Sigmoid colon (tissue), 7 donors: ENCODE data around the gene DHCR7. TPM values are rescaled to one million over a fixed set of nuclear protein-coding genes. Genes with fewer than 3 reads are reported as not detected.
A peak's percentile ranks its signal among the peaks of the same experiment; 100 is the strongest.

Experiments used
- DNase-seq: peaks from one replicate; pipeline ENCODE4 v3.0.0-alpha.2; 2019
- H3K27ac ChIP-seq, 4 donors: fragments of 200-600 bp; sonication (generic); one replicate each; pipeline ENCODE4 v1.5.1; 2016 to 2019; ENCODE audit warnings: mild to moderate bottlenecking in 1 of 4
- H3K27me3 ChIP-seq, 3 donors: fragments of 200-600 bp; sonication (generic); one replicate each; pipeline ENCODE4 v1.5.1; 2019; ENCODE audit warnings: mild to moderate bottlenecking in 1 of 3
- H3K36me3 ChIP-seq, 4 donors: fragments of 200-600 bp; sonication (generic); one replicate each; pipeline ENCODE4 v1.5.1; 2016 to 2019
- H3K4me1 ChIP-seq, 4 donors: fragments of 200-600 bp; sonication (generic); one replicate each; pipeline ENCODE4 v1.5.1; 2017 to 2019
- H3K4me3 ChIP-seq, 4 donors: fragments of 200-600 bp; sonication (generic); one replicate each; pipeline ENCODE4 v1.5.1; 2017 to 2019; ENCODE audit warnings: mild to moderate bottlenecking in 2 of 4, moderate library complexity in 1 of 4
- H3K9me3 ChIP-seq, 4 donors: fragments of 200-600 bp in 3 of 4; sonication (generic) in 3 of 4; one replicate each; pipeline versions ENCODE4 v1.5.1 to v1.6.1; 2013 to 2019
- EP300 ChIP-seq, 4 donors: sonication (generic); formaldehyde crosslinking; IDR thresholded peaks; one replicate each; pipeline ENCODE4 v1.6.1; 2017; ENCODE audit warnings: antibody characterized with exemption in 4 of 4
- POLR2A ChIP-seq, 2 donors: fragments of 450-650 bp; IDR thresholded peaks; one replicate each; pipeline ENCODE4 v1.6.1; 2016; ENCODE audit warnings: antibody characterized with exemption in 2 of 2, mild to moderate bottlenecking in 2 of 2, moderate library complexity in 2 of 2
- POLR2AphosphoS5 ChIP-seq, 4 donors: sonication (generic); formaldehyde crosslinking; IDR thresholded peaks; one replicate each; pipeline ENCODE4 v1.6.1; 2017; ENCODE audit warnings: antibody characterized with exemption in 4 of 4
- WGBS, 2 donors: extraction: QIAGEN DNeasy Blood & Tissue Kit; methylation state at CpG; one replicate each; pipeline ENCODE4 v1.1.7; 2013; 5-methylcytosine and 5-hydroxymethylcytosine counted together
- intact Hi-C: fragments of 100-400 bp; cut with DNase I; formaldehyde crosslinking; loops from one replicate; pipeline ENCODE4 v1.15.1; 2023
- polyA plus RNA-seq, 3 donors: library from polyadenylated mRNA; stranded (reverse); fragments of 200-250 nt; gene quantifications; one replicate each; pipeline ENCODE4 v1.2.3, GENCODE V29; 2013
- total RNA-seq, 4 donors: library from RNA; depleted of rRNA; stranded (reverse); fragments of >200 nt; gene quantifications; one replicate each; pipeline ENCODE4 v1.1.0, GENCODE V29; 2016
- TF ChIP-seq, protein P1 (sequence below), 4 experiments: fragments of 450-650 bp in 3 of 4; fragments of 200-600 bp in 1 of 4; IDR thresholded peaks; one replicate each; pipeline ENCODE4 v1.5.1; 2016 to 2019; ENCODE audit warnings: antibody characterized with exemption in 4 of 4, mild to moderate bottlenecking in 3 of 4, moderate library complexity in 2 of 4
- donor health status: healthy with polysubstance abuse.
- donor health status: Bipolar disorder and iron deficiency.
- donor health status: healthy.

DHCR7 gene, protein sequence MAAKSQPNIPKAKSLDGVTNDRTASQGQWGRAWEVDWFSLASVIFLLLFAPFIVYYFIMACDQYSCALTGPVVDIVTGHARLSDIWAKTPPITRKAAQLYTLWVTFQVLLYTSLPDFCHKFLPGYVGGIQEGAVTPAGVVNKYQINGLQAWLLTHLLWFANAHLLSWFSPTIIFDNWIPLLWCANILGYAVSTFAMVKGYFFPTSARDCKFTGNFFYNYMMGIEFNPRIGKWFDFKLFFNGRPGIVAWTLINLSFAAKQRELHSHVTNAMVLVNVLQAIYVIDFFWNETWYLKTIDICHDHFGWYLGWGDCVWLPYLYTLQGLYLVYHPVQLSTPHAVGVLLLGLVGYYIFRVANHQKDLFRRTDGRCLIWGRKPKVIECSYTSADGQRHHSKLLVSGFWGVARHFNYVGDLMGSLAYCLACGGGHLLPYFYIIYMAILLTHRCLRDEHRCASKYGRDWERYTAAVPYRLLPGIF
- total RNA-seq (1 to 10 TPM; 4.1 to 7.5 (median 5.3) TPM), polyA plus RNA-seq (10 to 100 TPM in 1 of 3 donors, 1 to 10 TPM in 2; 2.4 to 54.2 (median 8.8) TPM)

DNA sequence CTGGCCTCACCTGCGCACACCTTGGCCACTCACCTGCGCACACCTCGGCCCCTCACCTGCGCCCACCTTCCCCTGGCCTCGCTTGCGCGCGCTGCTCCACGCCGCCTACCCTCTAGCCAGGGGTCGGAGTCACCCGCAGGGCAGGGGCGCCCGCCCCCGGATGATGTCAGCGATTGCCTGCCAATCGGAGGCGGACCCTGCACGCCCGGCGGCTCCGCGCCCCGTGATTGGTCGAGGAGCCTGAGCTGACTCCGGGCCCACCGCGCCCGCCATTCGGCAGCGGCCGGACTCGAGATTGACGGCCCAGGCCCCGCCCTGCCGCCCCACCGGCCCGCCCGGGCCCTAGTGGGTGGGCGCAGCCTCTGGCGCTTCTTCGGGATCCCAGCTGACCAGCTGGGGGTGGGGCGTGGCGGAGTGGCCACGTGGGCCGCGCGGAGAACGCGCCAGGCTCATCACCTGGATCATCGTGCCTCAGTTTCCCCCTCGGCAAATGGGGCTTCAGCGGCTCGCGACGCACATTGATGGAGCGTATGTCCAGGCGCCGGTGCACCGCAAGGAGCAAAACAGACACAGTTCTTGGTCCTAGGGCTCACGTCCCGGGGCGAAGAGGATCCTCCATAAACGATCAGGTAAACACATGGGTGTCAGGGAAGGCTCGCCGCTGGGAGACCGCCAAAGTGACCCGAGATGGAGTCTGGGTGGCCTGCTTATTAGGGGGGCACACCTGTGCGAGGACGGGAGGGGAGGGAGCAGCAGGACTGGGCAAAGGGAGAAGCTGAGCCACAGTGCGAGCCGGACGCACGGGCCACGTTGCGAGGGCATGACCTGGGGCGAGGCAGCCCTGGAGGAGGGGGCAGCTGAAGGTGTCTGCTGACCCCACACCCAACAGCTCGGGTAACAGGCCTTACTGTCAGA lies at the start of gene DHCR7:
TSS of gene DHCR7 (minus strand) at position 137 of the 915 bp plus-strand sequence. CDS start 3,441 bp downstream, outside the sequence.
- no peaks in the 10 kb centered on the region for H3K27me3 ChIP-seq
- TF ChIP-seq EP300 (IDR thresholded peaks at IDR 0.05) (no peak), POLR2A (IDR thresholded peaks at IDR 0.05) (no peak), POLR2AphosphoS5 (IDR thresholded peaks at IDR 0.05) (peak; percentile 40 to 63 (median 54))
- TF ChIP-seq, protein P1, sequence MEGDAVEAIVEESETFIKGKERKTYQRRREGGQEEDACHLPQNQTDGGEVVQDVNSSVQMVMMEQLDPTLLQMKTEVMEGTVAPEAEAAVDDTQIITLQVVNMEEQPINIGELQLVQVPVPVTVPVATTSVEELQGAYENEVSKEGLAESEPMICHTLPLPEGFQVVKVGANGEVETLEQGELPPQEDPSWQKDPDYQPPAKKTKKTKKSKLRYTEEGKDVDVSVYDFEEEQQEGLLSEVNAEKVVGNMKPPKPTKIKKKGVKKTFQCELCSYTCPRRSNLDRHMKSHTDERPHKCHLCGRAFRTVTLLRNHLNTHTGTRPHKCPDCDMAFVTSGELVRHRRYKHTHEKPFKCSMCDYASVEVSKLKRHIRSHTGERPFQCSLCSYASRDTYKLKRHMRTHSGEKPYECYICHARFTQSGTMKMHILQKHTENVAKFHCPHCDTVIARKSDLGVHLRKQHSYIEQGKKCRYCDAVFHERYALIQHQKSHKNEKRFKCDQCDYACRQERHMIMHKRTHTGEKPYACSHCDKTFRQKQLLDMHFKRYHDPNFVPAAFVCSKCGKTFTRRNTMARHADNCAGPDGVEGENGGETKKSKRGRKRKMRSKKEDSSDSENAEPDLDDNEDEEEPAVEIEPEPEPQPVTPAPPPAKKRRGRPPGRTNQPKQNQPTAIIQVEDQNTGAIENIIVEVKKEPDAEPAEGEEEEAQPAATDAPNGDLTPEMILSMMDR (IDR thresholded peaks at IDR 0.05) = no peak
- no peaks in the 10 kb centered on the region for H3K9me3 ChIP-seq
- H3K27ac ChIP-seq = peak within 1 kb of the TSS; percentile 66 to 78 (median 74)
- WGBS, 2 donors = 0% methylated on average over 78 of the region's 78 CpGs
- H3K36me3 ChIP-seq = peaks cover 0 to 6% (median 0%) of the 10 kb centered on the region in 4 donors
- H3K4me3 ChIP-seq = peak within 1 kb of the TSS; percentile 63 to 81 (median 78)
- H3K4me1 ChIP-seq = peaks cover 0 to 36% (median 28%) of the 10 kb centered on the region in 4 donors
- peak; percentile 97 for DNase-seq
- intact Hi-C loops = loop anchor here (5.0 kb wide), 1 partner anchor 1176 kb away; the partner anchor contains the start of gene PPFIA1

DNA sequence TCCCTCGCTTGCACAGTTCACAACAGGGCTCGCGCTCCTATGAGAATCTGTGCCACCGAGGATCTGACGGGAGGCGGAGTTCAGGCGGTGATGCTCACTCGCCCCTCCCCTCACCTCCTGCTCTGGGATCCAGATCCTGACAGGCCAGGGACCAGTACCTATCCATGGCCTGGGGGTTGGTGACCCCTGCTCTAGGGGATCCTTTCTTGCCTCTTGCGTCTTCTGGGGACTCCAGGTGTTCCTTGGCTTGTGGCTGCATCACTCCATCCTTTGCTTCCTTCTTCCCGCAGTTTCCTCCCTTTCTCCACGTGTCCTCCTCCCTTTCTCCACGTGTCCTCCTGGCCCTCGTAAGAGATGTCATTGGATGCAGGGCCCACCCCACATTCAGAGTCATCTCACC lies 48.2 kb upstream of the DHCR7 start:
- H3K36me3 ChIP-seq = peaks cover 9 to 98% (median 54%) of the 10 kb centered on the region in 4 donors
- DNase-seq = no peak
- intact Hi-C loops = no loop called here

DNA sequence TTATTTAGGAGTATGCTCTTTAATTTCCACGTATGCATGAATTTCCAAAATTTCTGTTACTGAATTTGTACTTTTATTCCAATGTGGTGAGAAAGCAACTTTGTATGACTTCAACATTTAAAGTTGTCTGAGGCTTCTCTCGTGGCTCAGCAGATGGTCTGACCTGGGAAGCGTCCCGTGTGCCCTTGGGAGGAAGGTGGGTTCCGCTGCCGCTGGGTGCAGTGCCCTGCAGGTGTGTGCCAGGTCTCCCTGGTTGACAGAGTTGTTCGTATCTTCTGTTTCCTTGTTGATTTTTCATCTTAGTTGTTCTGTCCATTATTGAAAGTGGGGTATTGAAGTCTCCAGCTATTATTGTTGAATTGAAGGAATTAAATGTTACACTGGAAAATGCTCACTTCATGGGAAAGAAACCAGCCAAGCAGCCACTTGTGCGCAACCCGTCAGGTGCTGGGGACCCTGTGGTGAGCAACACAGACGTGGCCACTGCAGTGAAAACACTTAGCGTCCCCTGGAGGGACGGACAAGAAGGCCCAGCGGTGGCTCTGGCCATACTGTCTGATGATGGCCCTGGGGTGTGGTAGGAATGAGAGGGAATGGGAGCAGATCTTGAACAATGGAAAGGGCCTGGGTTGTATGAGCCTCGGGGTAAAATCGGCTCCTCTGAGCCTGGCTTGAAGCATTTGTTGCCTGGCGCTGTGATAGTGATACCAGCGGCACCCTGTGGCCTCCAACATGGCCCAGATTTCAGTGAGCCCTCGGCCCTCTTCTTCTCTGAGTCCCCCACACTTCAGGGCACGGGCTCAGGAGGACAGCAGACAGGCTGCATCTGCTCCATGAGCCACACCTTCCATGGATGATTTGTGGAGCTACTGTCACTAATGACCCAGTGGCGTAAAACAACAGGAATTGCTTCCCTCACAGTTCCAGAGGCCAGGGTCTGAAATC lies 47.4 kb upstream of the DHCR7 start:
- peak; percentile 39 for DNase-seq
- 89 to 95% methylated on average over 20 of the region's 20 CpGs for WGBS, 2 donors

More for the DNA sequence above, 48.2 kb upstream of the DHCR7 start:
- Histone ChIP-seq H3K27ac (no peak overlapping the region), H3K4me1 (no peaks in the 10 kb centered on the region), H3K4me3 (no peak overlapping the region), H3K9me3 (no peaks in the 10 kb centered on the region), H3K27me3 (no peaks in the 10 kb centered on the region)
- TF ChIP-seq EP300 (IDR thresholded peaks at IDR 0.05) (no peak), POLR2A (IDR thresholded peaks at IDR 0.05) (no peak), POLR2AphosphoS5 (IDR thresholded peaks at IDR 0.05) (no peak)
- TF ChIP-seq, protein P1 (IDR thresholded peaks at IDR 0.05) = no peak
- 97 to 99% methylated on average over 13 of the region's 13 CpGs for WGBS, 2 donors

More for the DNA sequence above, 47.4 kb upstream of the DHCR7 start:
- intact Hi-C loops = no loop called here
- H3K36me3 ChIP-seq = peaks cover 9 to 98% (median 55%) of the 10 kb centered on the region in 4 donors
- TF ChIP-seq, protein P1 (IDR thresholded peaks at IDR 0.05) = no peak
- TF ChIP-seq EP300 (IDR thresholded peaks at IDR 0.05) = no peak
- no peak for TF ChIP-seq POLR2AphosphoS5 (IDR thresholded peaks at IDR 0.05)
- TF ChIP-seq POLR2A (IDR thresholded peaks at IDR 0.05) = no peak
- H3K27ac ChIP-seq = no peak overlapping the region
- H3K27me3 ChIP-seq = no peaks in the 10 kb centered on the region
- H3K4me3 ChIP-seq = no peak overlapping the region
- no peaks in the 10 kb centered on the region for H3K4me1 ChIP-seq
- H3K9me3 ChIP-seq = no peaks in the 10 kb centered on the region
